ENCODE results near the gene SLC20A1.

Gene SLC20A1

GRCh38 chr2:112688086-112688880 is 42.5 kb downstream of the SLC20A1 start:
- Histone ChIP-seq H3K27ac (ENCODE audit: insufficient read depth, low read length, poor library complexity, severe bottlenecking) (no peak overlapping the region), H3K36me3 (ENCODE audit: control insufficient read depth, insufficient read depth, low read length) (no peaks in the 10 kb centered on the region), H3K4me3 (ENCODE audit: insufficient read depth, low read depth, low read length, poor library complexity, severe bottlenecking) (no peak overlapping the region), H3K27me3 (replicated peaks; ENCODE audit: control insufficient read depth, insufficient read depth, low read length, poor library complexity, severe bottlenecking) (no peaks in the 10 kb centered on the region), H3K9me3 (ENCODE audit: control insufficient read depth, low read length) (no peaks in the 10 kb centered on the region), H3K4me1 (ENCODE audit: control insufficient read depth, insufficient read depth, low read length, poor library complexity, severe bottlenecking) (peaks cover 22% of the 10 kb centered on the region)
- DNase-seq = no peak

- H3K9me3 ChIP-seq (ENCODE audit: control insufficient read depth, low read length) = no peaks in the 10 kb centered on the region
- DNase-seq = peak; percentile 31 to 41 (median 34)
- no peak overlapping the region for H3K4me3 ChIP-seq (ENCODE audit: insufficient read depth, low read depth, low read length, poor library complexity, severe bottlenecking)
- no peaks in the 10 kb centered on the region for H3K36me3 ChIP-seq (ENCODE audit: control insufficient read depth, insufficient read depth, low read length)
- H3K27ac ChIP-seq (ENCODE audit: insufficient read depth, low read length, poor library complexity, severe bottlenecking) = no peak overlapping the region
- peaks cover 20% of the 10 kb centered on the region for H3K4me1 ChIP-seq (ENCODE audit: control insufficient read depth, insufficient read depth, low read length, poor library complexity, severe bottlenecking)
- no peaks in the 10 kb centered on the region for H3K27me3 ChIP-seq (replicated peaks; ENCODE audit: control insufficient read depth, insufficient read depth, low read length, poor library complexity, severe bottlenecking)
These were observed 45.2 kb downstream of the SLC20A1 start for GRCh38 chr2:112690853-112691401.

DNA sequence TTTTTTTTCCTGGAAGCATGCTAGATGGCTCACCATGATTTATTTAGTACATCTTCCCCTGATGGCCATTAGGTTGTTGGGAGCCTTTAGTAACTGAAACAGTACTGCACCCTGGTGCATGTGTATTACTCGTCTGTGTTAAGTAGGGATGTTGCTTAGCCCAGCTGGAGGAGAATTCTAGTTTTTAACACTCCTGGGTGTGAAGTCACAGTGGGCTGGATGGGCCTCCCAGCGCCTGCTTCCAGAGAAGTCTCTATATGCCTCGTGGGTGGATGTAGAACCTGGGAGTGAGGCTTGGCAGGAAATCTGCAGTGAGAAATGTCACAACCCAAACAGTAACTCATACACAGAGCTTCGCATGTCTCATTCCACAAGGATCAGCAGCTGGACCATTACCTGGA is 46.1 kb downstream of the SLC20A1 start:
- Histone ChIP-seq H3K4me3 (ENCODE audit: insufficient read depth, low read depth, low read length, poor library complexity, severe bottlenecking) (no peak overlapping the region), H3K27ac (ENCODE audit: insufficient read depth, low read length, poor library complexity, severe bottlenecking) (no peak overlapping the region), H3K36me3 (ENCODE audit: control insufficient read depth, insufficient read depth, low read length) (no peaks in the 10 kb centered on the region), H3K9me3 (ENCODE audit: control insufficient read depth, low read length) (no peaks in the 10 kb centered on the region), H3K27me3 (replicated peaks; ENCODE audit: control insufficient read depth, insufficient read depth, low read length, poor library complexity, severe bottlenecking) (no peaks in the 10 kb centered on the region), H3K4me1 (ENCODE audit: control insufficient read depth, insufficient read depth, low read length, poor library complexity, severe bottlenecking) (peaks cover 20% of the 10 kb centered on the region)
- no peak for DNase-seq

GRCh38 chr2:112692495-112692911 is 46.8 kb downstream of the SLC20A1 start:
- H3K9me3 ChIP-seq (ENCODE audit: control insufficient read depth, low read length) = no peaks in the 10 kb centered on the region
- peak overlapping the region; percentile 34 for H3K27ac ChIP-seq (ENCODE audit: insufficient read depth, low read length, poor library complexity, severe bottlenecking)
- peaks cover 20% of the 10 kb centered on the region for H3K4me1 ChIP-seq (ENCODE audit: control insufficient read depth, insufficient read depth, low read length, poor library complexity, severe bottlenecking)
- no peak overlapping the region for H3K4me3 ChIP-seq (ENCODE audit: insufficient read depth, low read depth, low read length, poor library complexity, severe bottlenecking)
- peak; percentile 29 to 41 (median 33) for DNase-seq
- no peaks in the 10 kb centered on the region for H3K36me3 ChIP-seq (ENCODE audit: control insufficient read depth, insufficient read depth, low read length)
- H3K27me3 ChIP-seq (replicated peaks; ENCODE audit: control insufficient read depth, insufficient read depth, low read length, poor library complexity, severe bottlenecking) = no peaks in the 10 kb centered on the region

GRCh38 chr2:112692918-112693317 is 47.2 kb downstream of the SLC20A1 start:
- no peak for DNase-seq
- no peak overlapping the region for H3K4me3 ChIP-seq (ENCODE audit: insufficient read depth, low read depth, low read length, poor library complexity, severe bottlenecking)
- no peaks in the 10 kb centered on the region for H3K27me3 ChIP-seq (replicated peaks; ENCODE audit: control insufficient read depth, insufficient read depth, low read length, poor library complexity, severe bottlenecking)
- H3K9me3 ChIP-seq (ENCODE audit: control insufficient read depth, low read length) = no peaks in the 10 kb centered on the region
- peak overlapping the region; percentile 34 for H3K27ac ChIP-seq (ENCODE audit: insufficient read depth, low read length, poor library complexity, severe bottlenecking)
- H3K4me1 ChIP-seq (ENCODE audit: control insufficient read depth, insufficient read depth, low read length, poor library complexity, severe bottlenecking) = peaks cover 20% of the 10 kb centered on the region
- no peaks in the 10 kb centered on the region for H3K36me3 ChIP-seq (ENCODE audit: control insufficient read depth, insufficient read depth, low read length)

DNA sequence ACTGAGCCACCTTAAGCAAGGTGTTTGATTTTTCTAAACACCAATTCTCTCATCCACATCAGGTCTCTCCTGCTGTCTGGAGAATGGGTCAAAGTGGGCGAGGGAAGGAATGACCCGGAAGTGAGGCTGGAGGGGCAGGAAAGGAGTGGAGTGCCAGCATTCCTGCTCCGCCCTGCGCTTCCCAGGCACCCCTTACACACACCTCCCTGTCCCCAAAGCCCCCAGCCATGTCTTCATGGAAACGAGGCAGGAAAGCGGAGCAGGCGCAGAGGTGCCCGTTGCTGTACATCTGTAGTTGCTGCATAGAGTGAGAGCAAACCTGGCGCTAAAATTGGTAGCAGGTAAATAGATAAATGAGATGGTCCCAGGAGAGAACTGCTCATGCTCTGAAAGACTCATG is 47.9 kb downstream of the SLC20A1 start:
- H3K27ac ChIP-seq (ENCODE audit: insufficient read depth, low read length, poor library complexity, severe bottlenecking) = no peak overlapping the region
- no peak overlapping the region for H3K4me3 ChIP-seq (ENCODE audit: insufficient read depth, low read depth, low read length, poor library complexity, severe bottlenecking)
- H3K27me3 ChIP-seq (replicated peaks; ENCODE audit: control insufficient read depth, insufficient read depth, low read length, poor library complexity, severe bottlenecking) = no peaks in the 10 kb centered on the region
- peaks cover 20% of the 10 kb centered on the region for H3K4me1 ChIP-seq (ENCODE audit: control insufficient read depth, insufficient read depth, low read length, poor library complexity, severe bottlenecking)
- no peaks in the 10 kb centered on the region for H3K9me3 ChIP-seq (ENCODE audit: control insufficient read depth, low read length)
- no peak for DNase-seq
- H3K36me3 ChIP-seq (ENCODE audit: control insufficient read depth, insufficient read depth, low read length) = no peaks in the 10 kb centered on the region

DNA sequence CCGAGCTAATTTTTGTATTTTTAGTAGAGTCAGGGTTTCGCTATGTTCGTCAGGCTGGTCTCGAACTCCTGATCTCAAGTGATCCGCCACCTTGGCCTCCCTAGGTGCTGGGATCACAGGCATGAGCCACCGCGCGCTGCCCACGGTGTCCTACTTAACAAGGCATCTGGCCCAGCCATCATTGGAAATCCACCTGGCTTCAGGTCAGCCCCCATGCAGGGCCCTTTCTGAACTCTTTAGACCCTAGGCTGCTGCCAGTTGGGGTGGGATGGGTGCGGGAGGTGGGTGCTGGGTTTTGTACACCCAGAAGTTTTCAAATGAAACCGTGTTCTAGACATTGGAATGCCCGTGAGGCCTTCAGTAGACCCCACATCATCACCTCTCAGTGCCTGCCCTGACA is 48.4 kb downstream of the SLC20A1 start:
- no peak for DNase-seq
- no peak overlapping the region for H3K4me3 ChIP-seq (ENCODE audit: insufficient read depth, low read depth, low read length, poor library complexity, severe bottlenecking)
- H3K4me1 ChIP-seq (ENCODE audit: control insufficient read depth, insufficient read depth, low read length, poor library complexity, severe bottlenecking) = peaks cover 20% of the 10 kb centered on the region
- H3K36me3 ChIP-seq (ENCODE audit: control insufficient read depth, insufficient read depth, low read length) = no peaks in the 10 kb centered on the region
- no peaks in the 10 kb centered on the region for H3K9me3 ChIP-seq (ENCODE audit: control insufficient read depth, low read length)
- no peak overlapping the region for H3K27ac ChIP-seq (ENCODE audit: insufficient read depth, low read length, poor library complexity, severe bottlenecking)
- H3K27me3 ChIP-seq (replicated peaks; ENCODE audit: control insufficient read depth, insufficient read depth, low read length, poor library complexity, severe bottlenecking) = no peaks in the 10 kb centered on the region

- Histone ChIP-seq H3K27ac (ENCODE audit: insufficient read depth, low read length, poor library complexity, severe bottlenecking) (no peak overlapping the region), H3K9me3 (ENCODE audit: control insufficient read depth, low read length) (no peaks in the 10 kb centered on the region), H3K4me3 (ENCODE audit: insufficient read depth, low read depth, low read length, poor library complexity, severe bottlenecking) (no peak overlapping the region), H3K27me3 (replicated peaks; ENCODE audit: control insufficient read depth, insufficient read depth, low read length, poor library complexity, severe bottlenecking) (no peaks in the 10 kb centered on the region), H3K4me1 (ENCODE audit: control insufficient read depth, insufficient read depth, low read length, poor library complexity, severe bottlenecking) (no peaks in the 10 kb centered on the region), H3K36me3 (ENCODE audit: control insufficient read depth, insufficient read depth, low read length) (no peaks in the 10 kb centered on the region)
- no peak for DNase-seq
These were observed 53.2 kb downstream of the SLC20A1 start for GRCh38 chr2:112698834-112699515.

DNA sequence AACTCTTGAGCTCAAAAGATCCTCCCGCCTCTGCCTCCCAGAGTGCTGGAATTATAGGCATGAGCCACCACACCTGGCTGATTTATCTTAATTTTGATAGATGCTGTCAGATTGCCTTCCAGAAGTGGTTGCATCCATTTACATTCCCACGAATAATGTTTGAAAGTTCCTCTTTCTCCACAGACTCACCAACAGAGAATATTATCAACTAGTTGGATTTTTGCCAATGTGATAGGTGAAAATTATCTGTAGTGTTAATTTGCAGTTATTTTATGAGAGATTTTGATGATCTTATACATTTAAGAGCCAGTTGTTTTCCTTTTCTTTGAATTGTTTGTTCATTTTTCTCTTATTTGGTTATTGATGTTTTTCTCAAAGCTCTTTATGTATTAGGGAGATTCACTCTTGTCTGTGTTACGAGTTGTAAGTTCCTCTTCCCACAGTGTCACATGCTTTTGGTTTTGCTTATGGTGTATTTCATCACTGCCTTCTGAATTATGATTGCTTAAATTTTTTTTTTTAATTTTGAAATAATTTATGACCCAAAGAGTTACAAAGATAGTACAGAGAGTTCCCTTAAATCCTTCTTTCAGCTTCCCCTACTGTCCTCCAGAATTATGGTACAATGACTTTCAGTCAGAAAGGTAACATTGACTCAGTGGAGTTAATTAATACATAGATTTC is 54.4 kb downstream of the SLC20A1 start:
- H3K4me3 ChIP-seq (ENCODE audit: insufficient read depth, low read depth, low read length, poor library complexity, severe bottlenecking) = no peak overlapping the region
- H3K4me1 ChIP-seq (ENCODE audit: control insufficient read depth, insufficient read depth, low read length, poor library complexity, severe bottlenecking) = no peaks in the 10 kb centered on the region
- no peaks in the 10 kb centered on the region for H3K36me3 ChIP-seq (ENCODE audit: control insufficient read depth, insufficient read depth, low read length)
- no peak overlapping the region for H3K27ac ChIP-seq (ENCODE audit: insufficient read depth, low read length, poor library complexity, severe bottlenecking)
- no peak for DNase-seq
- H3K9me3 ChIP-seq (ENCODE audit: control insufficient read depth, low read length) = no peaks in the 10 kb centered on the region
- no peaks in the 10 kb centered on the region for H3K27me3 ChIP-seq (replicated peaks; ENCODE audit: control insufficient read depth, insufficient read depth, low read length, poor library complexity, severe bottlenecking)
